HG02981 (cell line): ENCODE measurements around the gene CFLAR.
"Not testable (repeated sequence)": the region's sequence is repeated elsewhere in the genome, so short reads cannot be mapped to it uniquely, and the experiment has no call there.

ENCODE experiments used
- ATAC-seq: cut with Tn5 transposase; IDR thresholded peaks from one replicate; pipeline ENCODE4 v1.9.1; 2021; ENCODE audit warnings: mild to moderate bottlenecking, moderate library complexity; ENCODE audit not compliant: unreplicated experiment

Gene CFLAR

GRCh38 chr2:201118121-201118960, 2.4 kb downstream of the CFLAR start:
- peak; percentile 53 for ATAC-seq

- ATAC-seq: no peak
Observed at GRCh38 chr2:201118961-201119854, 3.2 kb downstream of the CFLAR start.

DNA sequence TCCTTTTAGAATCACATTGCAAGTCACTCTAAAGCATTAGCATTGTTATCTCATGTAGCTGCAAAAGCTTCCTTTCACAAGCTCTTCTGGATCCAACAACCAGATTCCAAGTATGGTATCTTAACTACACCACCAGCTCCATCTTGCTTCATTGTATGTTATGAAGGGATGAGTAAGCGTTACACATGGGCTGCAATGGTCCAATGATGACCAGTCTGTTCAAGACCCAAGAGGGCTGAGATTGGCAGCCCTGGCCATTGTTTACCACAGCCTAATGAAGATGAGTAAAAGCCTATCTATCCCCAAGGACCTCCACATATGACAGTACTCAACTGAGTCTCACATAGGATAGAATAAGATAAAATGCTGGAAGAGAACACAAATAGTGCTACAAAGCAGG, 6.3 kb downstream of the CFLAR start:
- no peak for ATAC-seq

- peak; percentile 17 for ATAC-seq
Observed at GRCh38 chr2:201126308-201127151, 10.6 kb downstream of the CFLAR start.

DNA sequence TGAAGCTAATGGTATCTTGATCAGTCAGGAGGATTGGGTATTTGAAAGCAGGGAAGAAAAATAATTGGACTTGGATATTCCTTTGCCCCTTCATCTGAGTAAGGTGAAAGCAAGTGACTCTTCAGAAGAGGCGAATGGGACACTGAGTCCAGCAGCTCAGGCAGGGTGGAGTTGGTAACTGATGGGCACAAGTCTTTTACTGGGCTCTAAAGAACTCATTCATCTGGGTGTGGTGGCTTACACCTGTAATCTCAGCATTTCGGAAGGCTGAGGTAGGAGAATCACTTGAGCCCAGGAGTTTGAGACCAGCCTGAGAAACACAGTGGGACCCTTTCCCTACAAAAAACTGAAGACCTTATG, 11.2 kb downstream of the CFLAR start:
- no peak for ATAC-seq

GRCh38 chr2:201127570-201127969, 11.6 kb downstream of the CFLAR start:
- ATAC-seq: no peak

- no peak for ATAC-seq
Observed at GRCh38 chr2:201128033-201128432, 12.1 kb downstream of the CFLAR start.

DNA sequence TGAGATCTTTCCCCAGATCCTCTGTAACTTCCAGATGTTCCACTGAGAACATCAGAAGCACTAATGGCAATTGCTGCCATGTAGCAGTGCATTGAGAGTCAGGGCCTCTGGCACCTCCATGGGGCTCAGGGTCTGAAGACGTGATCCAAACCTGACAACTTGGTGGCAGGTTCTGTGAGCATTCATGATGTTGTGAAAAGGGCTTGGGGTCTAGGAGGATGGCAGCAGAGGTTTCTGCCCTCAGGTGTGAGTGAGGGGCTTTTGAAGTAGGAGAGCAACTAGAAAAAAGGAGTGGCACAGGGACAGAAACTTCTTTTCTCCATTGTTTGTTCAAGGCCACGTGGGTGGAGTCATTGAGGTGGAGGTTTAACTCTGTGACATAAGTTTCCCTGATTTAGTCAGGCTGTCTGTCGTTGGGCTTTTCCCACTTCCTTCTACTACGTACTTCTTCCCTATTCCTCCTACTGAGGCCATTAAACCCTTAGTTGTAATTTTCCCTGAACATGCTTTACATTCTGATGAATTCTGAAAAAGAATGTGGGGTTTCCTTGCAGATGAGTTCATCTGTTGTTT, 13.1 kb downstream of the CFLAR start:
- no peak for ATAC-seq

- ATAC-seq: peak; percentile 31
Observed at GRCh38 chr2:201130524-201131186, 14.7 kb downstream of the CFLAR start.

- ATAC-seq: peak; percentile 32
Observed at GRCh38 chr2:201132518-201132917, 16.6 kb downstream of the CFLAR start.

DNA sequence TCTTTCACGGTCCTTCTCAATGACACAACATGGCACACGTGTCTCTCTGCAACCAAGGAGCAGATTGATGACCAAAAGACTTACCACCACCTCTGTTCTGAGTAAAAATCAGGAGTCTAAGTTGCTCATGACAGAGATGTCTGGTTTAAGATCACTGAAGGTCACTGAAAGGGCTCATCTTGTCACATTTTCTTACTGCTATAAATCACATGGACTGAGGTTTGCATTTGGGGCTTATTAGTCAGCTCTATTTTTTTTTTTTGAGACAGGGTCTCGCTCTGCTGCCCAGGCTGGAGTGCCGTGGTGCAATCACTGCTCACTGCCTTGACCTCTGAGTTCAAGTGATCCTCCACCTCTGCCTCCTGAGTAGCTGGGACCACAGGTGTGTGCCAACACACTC, 19.4 kb downstream of the CFLAR start:
- no peak for ATAC-seq

DNA sequence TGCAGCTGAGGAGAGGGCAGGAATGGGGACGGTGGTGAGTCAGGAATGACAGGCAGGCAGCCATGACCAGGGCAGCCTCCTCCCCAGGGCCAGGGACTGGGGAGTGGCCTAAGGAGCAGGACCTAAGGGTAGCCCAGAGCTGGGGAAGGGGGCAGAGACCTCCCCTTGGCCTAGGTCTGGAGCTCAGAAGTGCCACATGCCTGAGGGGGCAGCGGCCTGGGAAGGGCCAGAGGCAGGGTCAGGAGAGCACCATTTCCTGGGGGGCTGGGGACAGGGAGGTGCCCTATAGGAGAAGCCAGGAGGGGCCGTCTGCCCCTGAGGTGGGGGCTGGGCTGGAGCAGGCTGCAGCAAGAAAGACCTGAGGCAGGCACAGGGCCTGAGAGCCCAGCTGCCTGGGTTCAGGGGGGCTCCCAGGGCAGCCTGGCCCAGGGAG, 20.9 kb downstream of the CFLAR start:
- ATAC-seq: no peak

DNA sequence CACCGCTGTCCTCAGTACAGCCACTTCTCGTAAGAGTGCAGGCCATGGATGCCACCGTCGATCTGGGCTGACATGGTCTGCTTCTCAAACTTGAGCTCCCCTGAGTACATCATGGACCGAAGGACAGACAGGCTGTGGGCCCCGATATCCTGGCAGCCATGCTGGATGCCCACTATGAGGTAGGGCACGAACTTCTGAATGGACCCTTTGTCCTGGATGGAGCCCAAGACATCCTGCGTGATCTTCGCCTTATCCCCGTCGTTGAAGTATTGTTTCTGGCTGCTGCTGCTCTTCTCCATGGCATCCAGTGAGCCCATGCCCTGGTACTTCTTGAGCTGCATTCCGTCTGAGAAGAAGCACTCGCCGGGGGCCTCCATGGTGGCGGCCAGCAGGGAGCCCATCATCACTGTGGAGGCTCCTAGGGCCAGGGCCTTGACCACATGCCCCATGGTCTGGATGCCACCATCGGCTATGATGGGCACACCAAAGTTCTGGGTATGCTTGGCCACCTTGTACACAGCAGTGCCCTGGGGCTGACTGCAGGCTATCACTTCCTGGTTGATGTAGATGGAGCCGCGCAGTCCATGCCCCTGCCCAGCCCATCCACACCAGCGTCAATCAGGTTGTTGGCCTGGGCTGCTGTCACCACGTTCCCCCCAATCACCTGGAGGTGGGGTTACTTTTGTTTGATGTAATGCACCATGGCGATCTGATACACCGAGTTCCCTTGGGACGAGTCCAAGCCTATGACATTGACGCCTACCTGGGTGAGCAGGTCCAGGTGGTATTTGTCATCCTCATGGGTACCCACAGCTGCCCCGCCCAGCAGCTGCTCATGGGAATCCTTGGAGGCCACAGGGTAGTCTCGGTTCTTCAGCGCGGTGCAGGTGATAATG, 21.8 kb downstream of the CFLAR start:
- no peak for ATAC-seq

DNA sequence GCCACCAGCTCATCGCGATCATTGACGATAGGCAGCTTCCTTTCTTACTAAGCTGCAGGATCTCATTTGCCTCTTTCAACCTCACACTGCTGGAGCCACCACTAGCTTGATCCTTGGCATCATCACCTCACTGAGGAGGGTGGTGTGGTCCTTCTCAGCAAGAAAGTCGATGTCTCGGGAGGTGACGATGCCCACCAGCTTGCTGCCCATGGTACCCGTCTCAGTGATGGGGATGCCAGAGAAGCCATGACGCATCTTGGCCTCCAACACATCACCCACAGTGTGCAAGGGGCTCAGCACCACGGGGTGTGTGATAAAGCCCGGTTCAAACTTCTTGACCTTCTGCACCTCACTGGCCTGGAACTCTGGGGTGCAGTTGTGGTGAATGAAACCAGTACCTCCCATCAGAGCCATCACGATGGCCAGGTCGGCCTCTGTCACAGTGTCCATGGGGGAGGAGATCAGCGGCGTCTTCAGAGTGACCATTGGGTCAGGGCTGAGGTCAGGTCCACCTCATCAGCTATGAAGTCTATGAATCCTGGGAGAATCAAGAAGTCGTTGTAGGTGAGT, 22.5 kb downstream of the CFLAR start:
- no peak for ATAC-seq

GRCh38 chr2:201138986-201139781, 23.2 kb downstream of the CFLAR start:
- not testable (repeated sequence) for ATAC-seq

- no peak for ATAC-seq
Observed at GRCh38 chr2:201139836-201140604, 24.1 kb downstream of the CFLAR start.
